GM18517 (cell line): ENCODE data around the gene IFT25.
"Not testable (repeated sequence)": the region's sequence is repeated elsewhere in the genome, so short reads cannot be mapped to it uniquely, and the experiment has no call there.

Source experiments
- ATAC-seq: cut with Tn5 transposase; IDR thresholded peaks from one replicate; pipeline ENCODE4 v1.9.1; 2021; ENCODE audit warnings: mild to moderate bottlenecking, moderate library complexity; ENCODE audit not compliant: unreplicated experiment

Gene IFT25

DNA sequence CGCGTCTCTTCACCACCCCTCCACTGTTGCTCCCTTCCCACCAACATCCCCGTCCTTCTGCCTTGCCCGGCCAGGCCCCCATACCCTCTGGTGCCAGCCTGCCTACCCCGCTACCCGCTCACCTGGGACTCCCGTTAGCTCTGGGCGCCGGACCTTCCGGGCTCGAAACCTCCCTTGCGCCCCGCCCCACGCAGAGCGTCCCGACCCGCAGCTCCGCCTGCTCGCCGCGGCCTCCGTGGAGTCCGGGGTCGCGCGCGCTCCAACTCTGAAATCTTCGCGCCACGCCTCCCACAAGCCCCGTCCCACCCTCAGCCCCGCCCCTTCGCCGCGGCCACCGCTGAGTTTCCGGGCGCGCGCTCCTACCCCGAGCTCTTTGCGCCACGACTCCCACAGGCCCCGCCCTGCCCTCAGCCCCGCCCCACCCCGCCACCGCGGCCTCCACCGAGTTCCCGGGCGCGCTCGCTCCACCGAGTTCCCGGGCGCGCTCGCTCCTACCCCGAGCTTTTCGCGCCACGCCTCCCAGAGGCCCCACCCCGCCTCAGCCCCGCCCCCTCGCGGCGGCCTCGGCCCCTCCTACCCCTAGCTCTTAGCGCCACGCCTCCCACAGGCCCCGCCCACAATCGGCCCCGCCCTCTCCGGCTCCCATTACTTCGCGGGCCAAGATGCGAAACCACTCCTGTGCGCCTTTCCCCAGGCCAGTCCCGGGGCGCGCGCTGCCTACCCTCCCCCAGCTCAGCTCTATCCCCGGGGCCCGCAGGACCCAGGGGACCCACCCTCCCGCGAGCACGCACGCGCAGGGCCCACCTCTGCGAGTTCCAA, at the start of gene IFT25:
IFT25 (minus strand) TSS at position 267 of the 819 bp plus-strand sequence. CDS start 5,617 bp downstream, outside the sequence.
- ATAC-seq: peak; percentile 65

DNA sequence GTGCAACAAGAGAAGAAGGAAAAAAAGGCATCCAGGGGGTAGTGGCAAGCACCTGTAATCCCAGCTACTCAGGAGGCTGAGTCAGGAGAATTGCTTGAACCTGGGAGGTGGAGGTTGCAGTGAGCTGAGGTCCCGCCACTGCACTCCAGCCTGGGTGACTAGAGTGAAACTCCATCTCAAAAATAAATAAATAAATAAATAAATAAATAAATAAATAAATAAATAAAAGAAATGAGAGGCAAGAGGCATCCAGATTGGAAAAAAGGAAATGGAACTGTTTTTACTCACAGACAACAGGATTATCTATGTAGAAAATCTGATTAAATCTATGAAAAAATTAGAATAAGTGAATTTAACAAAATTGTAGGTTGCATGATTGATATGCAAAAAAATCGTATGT, 49.0 kb upstream of the IFT25 start:
- ATAC-seq: not testable (repeated sequence)

DNA sequence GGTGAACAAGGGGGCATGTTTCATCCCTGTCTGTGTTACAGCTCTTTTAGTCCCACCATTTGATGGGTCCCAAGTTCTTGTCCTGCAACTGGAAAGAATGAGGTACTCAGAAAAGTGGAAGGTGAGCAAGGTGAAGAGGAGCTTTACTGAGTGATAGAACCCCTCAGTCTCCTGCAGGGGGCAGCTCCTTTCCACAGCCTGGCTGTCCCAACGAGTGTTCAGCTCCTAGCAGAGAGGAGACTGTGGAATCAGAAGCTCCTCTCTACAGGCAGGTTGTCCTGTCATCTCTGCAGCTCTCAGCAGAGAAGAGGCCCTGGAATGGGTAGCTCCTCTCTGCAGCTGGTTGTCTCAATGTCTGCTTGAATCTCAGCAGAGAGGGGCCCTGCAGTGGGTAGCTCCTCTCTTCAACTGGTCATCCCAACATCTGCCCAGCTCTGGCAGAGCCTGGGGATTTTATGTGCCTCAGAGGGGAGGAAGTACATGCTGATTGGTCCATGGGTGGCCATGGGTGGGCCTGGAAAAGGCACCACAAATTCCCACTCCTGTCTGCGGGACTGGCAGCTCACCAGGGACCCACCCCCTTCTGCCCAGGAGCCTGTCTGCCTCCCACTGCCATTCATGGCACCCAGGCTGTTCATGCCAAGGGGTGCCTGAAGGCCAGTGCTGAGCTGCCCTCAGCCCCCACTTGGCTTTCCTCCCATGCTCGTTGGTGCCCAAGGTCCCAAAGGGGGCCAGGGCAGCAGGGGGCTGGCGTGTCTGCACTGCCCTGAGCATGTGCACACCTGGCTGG, 46.8 kb upstream of the IFT25 start:
- ATAC-seq: no peak

DNA sequence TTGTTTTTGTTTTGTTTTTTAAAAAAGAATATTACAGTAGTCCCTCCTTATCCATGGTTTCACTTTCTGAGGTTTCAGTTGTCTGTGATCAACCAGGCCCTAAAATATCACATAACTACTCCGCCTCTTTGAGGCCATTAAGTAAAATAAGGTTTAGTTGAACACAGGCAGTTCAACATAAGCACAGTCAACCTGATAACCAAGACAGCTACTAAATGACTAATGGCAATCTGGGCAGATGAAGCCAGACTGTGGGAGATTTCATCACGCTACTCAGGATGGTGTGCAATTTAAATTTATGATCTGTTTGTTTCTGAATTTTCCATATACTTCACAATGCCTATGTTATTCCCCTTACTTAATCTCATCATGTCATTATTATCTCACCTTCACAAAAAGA, 42.4 kb upstream of the IFT25 start:
- no peak for ATAC-seq

DNA sequence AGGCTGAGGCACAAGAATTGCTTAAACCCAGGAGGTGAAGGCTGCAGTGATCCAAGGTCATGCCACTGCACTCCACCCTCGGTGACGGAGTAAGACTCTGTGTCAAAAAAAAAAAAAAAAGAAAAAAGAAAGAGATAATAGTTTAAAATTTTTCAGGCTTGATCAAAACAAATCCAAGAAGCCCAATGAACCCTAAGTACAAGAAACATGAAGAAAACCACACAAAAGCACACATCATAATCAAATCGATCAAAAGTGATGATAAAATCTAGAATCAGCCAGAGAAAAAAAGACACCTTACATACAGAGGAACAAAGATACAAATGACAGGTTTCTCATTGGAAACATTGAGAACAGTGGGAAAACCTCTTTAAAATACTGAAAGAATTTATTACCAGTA, 41.0 kb upstream of the IFT25 start:
- ATAC-seq: no peak

DNA sequence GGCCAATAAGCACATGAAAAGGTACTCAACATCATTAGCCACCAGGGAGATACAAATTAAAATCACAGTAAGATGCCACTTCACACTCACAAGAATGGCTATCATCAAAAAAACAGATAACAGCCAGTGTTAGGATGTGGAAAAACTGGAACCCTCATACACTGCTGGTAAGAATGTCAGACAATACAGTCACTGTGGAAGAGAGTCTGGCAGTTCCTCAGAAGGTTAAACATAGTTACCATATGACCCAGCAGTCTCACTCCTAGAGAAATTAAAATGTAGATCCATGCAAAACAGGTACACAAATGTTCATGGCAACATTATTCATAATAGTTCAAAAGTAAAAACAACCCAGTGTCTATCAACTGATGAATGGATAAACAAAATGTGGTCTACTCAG, 39.2 kb upstream of the IFT25 start:
- no peak for ATAC-seq

DNA sequence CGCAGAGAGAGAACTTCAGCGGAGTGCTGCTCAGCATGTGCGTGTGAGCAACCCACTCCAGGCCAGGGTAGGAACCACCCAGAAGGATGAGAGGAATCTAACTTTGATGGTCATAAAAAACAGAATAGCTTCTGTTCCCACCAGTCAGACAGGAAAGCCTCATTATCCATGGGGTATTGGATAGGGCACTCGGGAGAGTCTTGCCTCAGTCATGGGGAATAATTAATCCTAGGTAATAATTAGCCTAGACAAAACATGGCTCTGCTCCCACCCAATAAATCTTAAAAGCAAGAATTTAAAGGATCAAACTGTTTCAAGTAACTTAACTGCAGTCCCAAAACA, 37.2 kb upstream of the IFT25 start:
- no peak for ATAC-seq

DNA sequence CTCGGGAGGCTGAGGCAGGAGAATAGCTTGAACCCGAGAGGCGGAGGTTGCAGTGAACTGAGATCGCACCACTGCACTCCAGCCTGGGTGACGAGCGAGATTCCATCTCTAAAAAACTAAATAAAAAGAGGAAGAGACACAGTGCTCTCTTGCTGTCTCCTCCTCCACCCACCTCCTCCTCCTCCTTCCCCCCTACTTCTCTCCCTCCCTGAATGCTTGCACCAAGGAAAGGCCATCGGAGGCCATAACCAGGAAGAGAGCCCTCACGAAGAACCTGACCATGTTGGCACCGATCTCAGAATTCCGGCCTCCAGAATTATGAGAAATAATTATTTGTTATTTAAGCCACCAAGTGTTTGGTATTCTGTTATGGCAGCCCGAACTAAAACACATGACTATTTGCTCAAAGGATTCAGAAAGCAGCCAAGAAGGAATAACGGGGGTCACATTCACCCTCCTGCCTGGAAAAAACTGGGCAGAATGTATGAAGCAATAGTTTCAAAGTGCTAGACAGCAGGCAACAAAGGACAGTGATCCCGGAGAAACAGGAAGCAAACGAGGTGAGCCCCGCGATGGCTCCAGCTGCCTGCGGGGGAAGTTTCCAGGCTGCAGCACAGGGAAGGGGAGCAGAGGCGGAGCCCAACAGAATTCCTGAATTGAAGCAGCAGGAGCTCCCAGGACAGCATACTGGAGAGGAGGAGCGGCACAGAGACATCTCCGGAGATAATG, 36.7 kb upstream of the IFT25 start:
- ATAC-seq: no peak

DNA sequence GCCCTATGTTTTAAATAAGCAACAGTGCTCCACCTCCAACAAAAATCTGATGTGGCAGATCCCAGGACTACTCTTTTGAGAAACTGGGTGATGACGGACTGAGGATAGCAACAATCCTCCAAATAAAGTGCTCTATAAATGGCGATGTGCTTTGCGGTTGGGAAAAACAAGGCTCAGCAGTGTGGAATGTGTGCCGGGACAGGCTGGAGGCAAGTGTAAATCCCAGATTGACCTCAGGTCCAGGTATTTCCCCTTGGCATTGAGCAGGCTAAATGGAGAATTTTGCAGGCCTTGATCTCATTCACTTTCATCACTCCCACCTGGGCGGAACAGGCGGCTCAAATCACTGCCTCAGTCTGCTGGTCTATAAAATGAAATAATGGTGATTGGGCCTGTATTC, 35.7 kb upstream of the IFT25 start:
- no peak for ATAC-seq

DNA sequence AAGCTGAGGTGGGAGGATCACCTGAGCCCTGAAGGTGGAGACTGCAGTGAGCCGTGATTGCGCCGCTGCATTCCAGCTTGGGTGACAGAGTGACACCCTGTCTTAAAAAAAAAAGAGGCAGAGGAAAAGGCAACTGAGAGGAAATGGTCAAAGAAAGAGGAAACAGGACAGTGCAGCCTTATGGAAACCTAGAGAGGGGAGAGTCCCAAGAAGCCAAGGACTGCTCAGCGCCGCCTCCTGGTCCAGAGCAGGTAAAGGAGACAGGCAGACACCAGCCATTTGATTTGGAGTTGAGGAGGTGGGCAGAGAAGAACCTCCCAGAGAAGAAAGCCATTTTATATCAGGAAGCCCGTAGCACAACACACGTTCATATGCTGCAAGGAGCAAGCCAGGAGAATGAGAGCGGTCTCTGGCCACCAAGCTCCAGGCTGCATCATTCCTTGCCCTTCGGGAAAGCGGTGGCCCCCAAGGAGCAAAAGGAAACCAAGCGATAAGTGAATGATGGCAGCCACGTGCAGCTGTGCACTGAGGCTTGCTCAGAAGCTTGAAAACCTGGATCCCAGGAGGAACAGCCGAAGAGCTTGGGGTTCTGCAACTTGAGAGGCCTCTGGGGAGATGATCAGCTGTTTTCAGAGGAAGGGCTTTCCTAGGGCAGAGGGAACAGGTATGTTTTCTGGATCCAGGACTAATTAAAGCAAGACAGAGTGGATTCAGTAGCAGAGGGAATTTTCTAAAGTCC, 34.4 kb upstream of the IFT25 start:
- no peak for ATAC-seq

DNA sequence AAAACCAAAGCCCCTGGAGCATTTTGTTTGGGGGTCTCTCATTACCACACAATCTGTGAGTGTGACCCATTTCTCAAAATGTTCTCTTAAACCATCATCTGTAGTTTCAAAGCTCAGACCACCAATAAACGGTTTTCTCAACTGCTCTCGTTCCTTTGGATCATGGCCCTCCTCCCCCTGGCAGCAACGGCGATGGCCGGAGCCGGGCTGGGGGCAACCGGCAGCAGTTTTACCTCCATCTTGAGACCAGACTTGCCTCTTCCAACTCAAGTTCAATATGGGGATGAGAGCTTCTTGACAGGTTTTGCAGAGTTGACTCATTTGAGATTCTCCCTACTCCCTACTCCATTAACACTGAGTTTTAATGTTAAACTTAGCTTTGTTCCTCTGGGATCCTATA, 30.4 kb upstream of the IFT25 start:
- no peak for ATAC-seq

DNA sequence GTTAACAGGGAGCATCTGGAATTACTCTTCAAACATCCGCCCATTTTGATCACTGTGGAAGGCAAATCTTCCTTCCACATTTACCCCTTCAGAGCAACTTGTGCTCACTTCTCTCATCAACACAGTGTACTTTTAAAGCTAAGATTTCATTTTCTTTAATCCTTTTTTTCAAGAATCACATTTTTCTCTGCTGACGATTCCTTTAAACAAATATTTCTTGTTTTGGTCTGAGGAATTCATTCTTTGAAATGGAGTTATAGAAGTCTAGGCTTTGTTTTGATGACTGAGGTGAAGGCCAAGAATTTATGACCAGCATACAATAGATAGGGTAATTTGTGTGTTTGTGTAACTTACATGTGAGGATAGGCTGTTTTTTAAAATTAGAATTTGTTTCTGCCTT, 26.2 kb upstream of the IFT25 start:
- no peak for ATAC-seq

DNA sequence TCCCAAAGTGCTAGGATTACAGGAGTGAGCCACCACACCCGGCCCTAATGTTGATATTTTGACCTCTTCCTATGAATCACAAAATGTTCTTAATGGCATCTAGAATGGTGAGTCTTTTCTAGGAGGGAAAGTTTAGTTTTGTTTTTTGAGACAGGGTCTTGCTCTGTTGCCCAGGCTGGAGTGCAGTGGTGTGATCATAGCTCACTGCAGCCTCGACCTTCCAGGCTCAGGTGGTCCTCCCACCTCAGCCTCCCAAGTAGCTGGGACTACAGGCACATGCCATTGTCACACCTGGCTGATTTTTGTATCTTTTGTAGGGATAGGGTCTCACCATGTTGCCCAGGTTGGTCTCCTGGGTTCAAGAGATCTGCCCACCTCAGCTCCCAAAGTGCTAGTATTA, 23.8 kb upstream of the IFT25 start:
- not testable (repeated sequence) for ATAC-seq

DNA sequence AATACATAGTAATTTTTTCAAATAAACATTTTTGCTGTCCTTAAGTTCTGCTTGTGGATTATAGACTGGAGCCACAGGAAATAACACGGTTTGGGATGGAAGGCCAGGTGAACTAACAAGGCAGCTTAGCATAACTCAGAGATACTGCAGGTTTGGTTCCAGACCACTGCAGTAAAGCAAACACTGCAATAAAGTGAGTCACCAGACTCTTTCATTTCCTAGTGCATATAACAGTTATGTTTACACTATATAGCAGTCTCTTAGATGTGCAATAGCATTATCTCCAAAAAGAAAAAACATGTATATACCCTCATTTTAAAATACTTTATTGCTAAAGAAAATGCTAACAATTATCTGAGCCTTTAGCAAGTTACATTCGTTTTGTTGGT, 22.6 kb upstream of the IFT25 start:
- ATAC-seq: no peak

DNA sequence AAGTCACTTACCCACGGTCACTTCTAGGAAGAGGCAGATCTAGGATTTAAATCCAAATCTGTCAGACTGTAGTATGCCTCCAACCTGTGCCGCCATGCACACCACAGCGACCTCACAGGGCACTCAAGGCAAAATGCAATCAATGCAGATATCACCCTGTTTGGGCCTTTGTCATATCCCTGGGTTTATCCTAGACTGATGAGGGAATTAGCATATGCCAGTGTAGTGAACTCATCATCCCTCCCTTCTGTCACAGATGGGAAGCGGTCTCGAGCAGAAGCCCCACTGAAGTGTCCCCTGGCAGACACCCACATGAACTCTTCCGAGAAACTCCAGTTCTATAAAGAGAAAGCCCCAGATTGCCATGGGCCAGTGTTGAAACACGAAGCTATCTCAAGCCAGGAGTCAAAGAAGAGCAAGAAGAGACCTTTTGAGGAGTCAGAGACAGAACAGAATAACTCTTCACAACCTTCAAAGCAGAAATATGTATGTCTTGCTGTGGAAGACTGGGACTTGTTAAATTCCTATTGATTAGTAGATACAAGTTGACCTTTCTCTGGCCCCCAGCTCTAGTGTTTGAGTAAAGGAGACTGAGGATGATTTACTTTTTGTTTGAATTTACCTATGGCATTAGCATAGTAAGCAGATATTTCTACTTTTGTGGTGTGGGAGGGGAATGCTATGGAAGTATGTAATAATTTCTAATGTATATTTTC, 22.1 kb upstream of the IFT25 start:
- no peak for ATAC-seq

DNA sequence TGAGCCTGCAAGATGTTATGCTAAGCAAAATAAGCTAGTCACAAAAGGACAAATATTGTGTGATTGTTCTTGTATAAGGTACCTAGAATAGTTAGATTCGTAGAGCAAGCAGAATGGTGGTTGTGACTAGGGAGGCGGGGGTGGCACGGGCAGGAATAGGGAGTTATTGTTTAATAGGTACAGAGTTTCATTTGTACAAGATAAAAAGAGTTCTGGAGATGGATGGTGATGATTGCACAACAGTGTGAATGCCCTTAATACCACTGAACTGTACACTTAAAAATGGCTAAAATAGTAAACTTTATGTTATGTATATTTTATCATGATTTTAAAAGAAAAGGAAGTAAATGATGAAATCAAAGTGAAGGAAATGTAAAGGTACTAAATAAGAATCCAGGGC, 21.3 kb upstream of the IFT25 start:
- ATAC-seq: no peak

DNA sequence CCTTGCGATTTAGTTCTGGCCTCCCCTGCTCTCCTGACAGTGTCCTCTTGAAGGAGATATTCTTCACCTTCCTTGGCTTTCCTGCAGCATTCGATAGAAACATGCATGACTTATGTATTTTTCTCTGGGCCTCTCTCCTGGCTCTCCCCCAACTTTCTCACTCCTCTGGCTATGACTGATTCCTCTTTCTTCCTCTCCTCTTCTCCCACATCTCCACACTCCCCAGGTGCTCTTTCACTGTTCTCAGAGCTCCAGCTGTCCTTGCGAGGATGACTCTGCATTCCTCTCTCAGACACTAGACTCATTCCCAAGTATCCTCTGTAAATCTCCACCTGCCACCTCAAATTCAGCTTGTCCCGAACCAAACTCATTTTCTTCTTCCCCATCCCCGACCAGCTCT, 18.6 kb upstream of the IFT25 start:
- no peak for ATAC-seq

DNA sequence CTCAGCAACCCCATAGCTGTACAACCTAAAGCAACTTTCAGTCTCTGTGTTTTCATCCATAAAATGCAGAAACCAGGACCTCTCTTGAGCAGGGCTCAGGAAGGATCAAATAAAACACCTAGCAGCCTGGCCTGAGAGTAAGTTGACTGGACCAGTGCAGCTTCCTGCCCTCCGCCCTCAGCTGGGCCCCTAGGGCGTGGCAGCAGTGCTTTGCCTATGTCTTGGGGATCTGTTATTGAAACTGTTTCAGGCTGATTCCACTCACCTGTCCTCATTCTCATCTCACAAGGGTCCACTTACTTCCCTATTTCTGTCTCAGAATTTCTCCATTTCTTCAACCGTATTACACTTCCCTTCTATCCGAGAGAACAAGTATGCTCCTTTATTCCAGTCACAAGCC, 18.0 kb upstream of the IFT25 start:
- no peak for ATAC-seq

DNA sequence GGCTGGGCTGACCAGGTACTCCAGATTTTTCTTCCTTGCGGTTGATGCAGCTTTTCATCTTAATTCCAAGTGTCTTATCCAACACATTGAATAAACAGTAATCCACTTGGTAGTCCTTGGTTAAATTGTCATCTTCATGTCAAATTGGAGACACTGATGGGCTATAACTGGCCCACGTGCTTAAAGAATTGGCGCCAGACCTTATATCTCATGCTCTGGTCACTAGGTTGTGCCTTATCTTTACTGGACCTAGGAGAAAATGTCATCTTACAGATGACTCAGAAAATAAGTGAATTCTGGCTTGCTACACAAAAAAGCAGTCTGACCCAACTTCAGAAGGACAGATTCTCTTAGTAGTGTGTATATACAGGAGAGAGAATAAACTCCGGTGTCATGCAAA, 16.9 kb upstream of the IFT25 start:
- ATAC-seq: no peak

DNA sequence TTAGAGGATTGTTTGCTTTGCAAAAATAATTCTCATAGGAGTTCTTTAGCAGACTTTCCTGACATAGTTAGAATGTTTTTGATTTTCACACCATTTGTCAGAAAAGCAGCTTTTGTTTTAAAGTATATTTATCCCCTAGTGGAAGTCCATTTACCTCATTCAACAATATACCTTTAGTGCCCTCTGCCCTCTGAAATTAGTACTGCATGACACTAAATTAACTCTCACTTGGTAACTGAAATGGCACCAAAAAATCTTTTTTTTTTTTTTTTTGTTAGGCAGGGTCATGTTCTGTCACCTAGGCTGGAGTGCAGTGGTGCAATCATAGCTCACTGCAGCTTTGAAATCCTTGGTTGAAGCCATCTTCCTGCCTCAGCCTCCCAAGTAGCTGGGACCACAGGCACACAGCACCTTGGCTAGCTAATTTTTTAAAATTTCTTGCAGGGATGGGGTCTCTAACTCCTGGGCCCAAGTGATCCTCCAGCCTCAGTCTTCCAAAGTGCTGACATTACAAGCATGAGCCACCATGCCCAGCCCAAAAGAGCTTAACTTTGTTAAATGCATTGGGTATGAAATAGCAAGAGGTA, 14.3 kb upstream of the IFT25 start:
- ATAC-seq: no peak
